Right cardiac atrium (tissue), 5 donors: Measurements from ENCODE around the gene CCDC57. TPM values are rescaled to one million over a fixed set of nuclear protein-coding genes. Genes with fewer than 3 reads are reported as not detected.

Source experiments
- ATAC-seq, 2 donors: fragments of 200-7000 bp; cut with Tn5 transposase; one replicate each; pipeline versions ENCODE4 v1.8.0 to v1.9.1; 2020; ENCODE audit warnings: moderate library complexity in 2 of 2, mild to moderate bottlenecking in 1 of 2
- DNase-seq, 3 donors: peaks; one replicate each; pipeline ENCODE4 v3.0.0-alpha.2; 2020
- H3K27ac ChIP-seq: one replicate; pipeline ENCODE4 v1.5.1; 2013; ENCODE audit warnings: mild to moderate bottlenecking, low read length, control low read depth, moderate library complexity
- H3K27me3 ChIP-seq: one replicate; pipeline ENCODE4 v1.6.1; 2013; ENCODE audit not compliant: control insufficient read depth, insufficient read depth
- H3K4me1 ChIP-seq: one replicate; pipeline ENCODE4 v1.6.1; 2013; ENCODE audit warnings: low read length; ENCODE audit not compliant: control insufficient read depth, insufficient read depth
- H3K4me3 ChIP-seq: one replicate; pipeline ENCODE4 v1.5.1; 2013; ENCODE audit warnings: low read length, control low read depth
- H3K9me3 ChIP-seq: one replicate; pipeline ENCODE4 v1.6.1; 2013; ENCODE audit warnings: low read length; ENCODE audit not compliant: control insufficient read depth
- WGBS: extraction: QIAGEN DNeasy Blood & Tissue Kit; methylation state at CpG from one replicate; pipeline ENCODE4 v1.1.7; 2013; 5-methylcytosine and 5-hydroxymethylcytosine counted together
- intact Hi-C, 4 donors: fragments of 100-400 bp; cut with DNase I; formaldehyde crosslinking; loops; one replicate each; pipeline versions ENCODE4 v1.11.0 to v1.14.0; 2022 to 2023
- polyA plus RNA-seq: library from polyadenylated mRNA; stranded (reverse); fragments of 200-250 nt; gene quantifications from one replicate; pipeline ENCODE4 v1.2.3, GENCODE V29; 2013
- total RNA-seq, 4 donors: library from RNA; stranded (reverse); fragmentation: NEBNext Ultra II Directional; extraction: Animal tissue kit (Norgen Biotek cat#: 25700); gene quantifications; one replicate each; pipeline ENCODE4 v1.2.1, GENCODE V29; 2021
- donor health status: healthy with polysubstance abuse.
- donor health status: DM: no; HTN: yes; CAD: no.
- donor health status: DM: no; HTN: no; CAD: no.
- donor health status: DM: no; HTN: yes; CAD: no; lungs with severe emphysema.
- donor health status: DM: yes; HTN: yes; CAD: no.

Gene CCDC57
- total and polyA plus RNA-seq, 5 donors, result 12.1 to 17.3 (median 16.2) TPM

- no peaks in the 10 kb centered on the region for H3K27me3 ChIP-seq
These were observed 98.2 kb downstream of the CCDC57 start for GRCh38 chr17:82114447-82114846.

DNA sequence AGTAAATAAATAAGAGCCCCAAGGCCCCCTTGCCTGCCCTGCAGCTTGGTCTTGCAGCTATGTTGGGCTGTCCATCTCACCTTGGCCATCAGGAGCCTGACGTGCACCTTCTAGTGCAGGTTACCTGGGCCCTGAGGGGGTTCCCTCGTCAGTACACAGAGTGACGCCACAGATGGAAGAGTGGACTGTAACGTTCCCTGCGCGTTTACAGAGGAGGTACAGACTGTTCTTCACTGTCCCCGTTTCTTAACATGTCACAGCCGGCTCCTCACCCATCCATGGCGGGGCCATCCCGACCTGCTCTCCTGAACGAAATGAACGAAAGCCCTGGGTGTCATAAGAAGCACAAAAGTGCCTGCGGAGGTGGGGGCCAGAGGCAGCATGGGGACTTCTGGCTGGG is 98.7 kb downstream of the CCDC57 start:
- no peaks in the 10 kb centered on the region for H3K9me3 ChIP-seq
- ATAC-seq (no peak), DNase-seq (no peak)
- H3K4me1 ChIP-seq, result no peaks in the 10 kb centered on the region
- no peaks in the 10 kb centered on the region for H3K27me3 ChIP-seq
- 90% methylated on average over 13 of the region's 13 CpGs for WGBS
- H3K4me3 ChIP-seq, result no peak overlapping the region
- no peak overlapping the region for H3K27ac ChIP-seq
- intact Hi-C loops, result no loop called here

More at GRCh38 chr17:82114447-82114846, 98.2 kb downstream of the CCDC57 start:
- intact Hi-C loops, result no loop called here
- 94% methylated on average over 10 of the region's 10 CpGs for WGBS
- H3K4me1 ChIP-seq, result no peaks in the 10 kb centered on the region
- no peak for ATAC-seq
- no peak overlapping the region for H3K4me3 ChIP-seq
- H3K9me3 ChIP-seq, result no peaks in the 10 kb centered on the region
- peak in 1 of 3 donors; percentile 30 for DNase-seq
- no peak overlapping the region for H3K27ac ChIP-seq

DNA sequence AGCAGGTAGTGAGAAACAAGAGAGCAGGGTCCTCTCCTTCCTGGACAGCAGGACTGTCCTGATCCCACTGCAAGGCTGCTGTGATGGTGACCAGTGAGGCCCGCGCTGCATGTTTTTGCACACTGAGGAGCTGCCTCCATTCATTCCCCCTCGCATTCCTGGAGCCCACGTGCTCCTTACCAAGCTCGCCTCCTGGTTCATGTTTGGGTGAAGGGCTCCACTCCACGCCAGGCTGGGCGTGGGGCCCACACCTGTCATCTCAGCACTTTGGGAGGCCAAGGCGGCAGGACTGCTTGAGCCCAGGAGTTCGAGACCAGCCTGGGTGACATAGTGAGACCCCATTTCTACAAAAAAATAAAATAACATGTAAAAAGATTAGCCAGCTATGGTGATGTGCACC is 99.2 kb downstream of the CCDC57 start:
- no peak overlapping the region for H3K4me3 ChIP-seq
- DNase-seq (no peak), ATAC-seq (no peak)
- no peaks in the 10 kb centered on the region for H3K27me3 ChIP-seq
- intact Hi-C loops, result no loop called here
- H3K9me3 ChIP-seq, result no peaks in the 10 kb centered on the region
- no peaks in the 10 kb centered on the region for H3K4me1 ChIP-seq
- H3K27ac ChIP-seq, result no peak overlapping the region
- 93% methylated on average over 9 of the region's 9 CpGs for WGBS

GRCh38 chr17:82112914-82113311 is 99.7 kb downstream of the CCDC57 start:
- Histone ChIP-seq H3K9me3 (no peaks in the 10 kb centered on the region), H3K4me3 (no peak overlapping the region), H3K27ac (no peak overlapping the region), H3K27me3 (no peaks in the 10 kb centered on the region), H3K4me1 (no peaks in the 10 kb centered on the region)
- DNase-seq, result peak in 1 of 3 donors; percentile 8
- WGBS, result 85% methylated on average over 6 of the region's 6 CpGs
- ATAC-seq, result no peak
- intact Hi-C loops, result no loop called here

- 93% methylated on average over 18 of the region's 18 CpGs for WGBS
- ATAC-seq (no peak), DNase-seq (peak in 1 of 3 donors; percentile 18)
- Histone ChIP-seq H3K4me1 (no peaks in the 10 kb centered on the region), H3K9me3 (no peaks in the 10 kb centered on the region), H3K4me3 (no peak overlapping the region), H3K27me3 (no peaks in the 10 kb centered on the region), H3K27ac (no peak overlapping the region)
- intact Hi-C loops, result no loop called here
These were observed 100.3 kb downstream of the CCDC57 start for GRCh38 chr17:82112181-82112913.

- ATAC-seq (no peak), DNase-seq (no peak)
- 87% methylated on average over 3 of the region's 3 CpGs for WGBS
- H3K4me1 ChIP-seq, result no peaks in the 10 kb centered on the region
- H3K4me3 ChIP-seq, result no peak overlapping the region
- no peaks in the 10 kb centered on the region for H3K9me3 ChIP-seq
- no peaks in the 10 kb centered on the region for H3K27me3 ChIP-seq
- no peak overlapping the region for H3K27ac ChIP-seq
- intact Hi-C loops, result no loop called here
These were observed 102.3 kb downstream of the CCDC57 start for GRCh38 chr17:82110298-82110697.

- Histone ChIP-seq H3K4me1 (no peaks in the 10 kb centered on the region), H3K27ac (no peak overlapping the region), H3K27me3 (no peaks in the 10 kb centered on the region), H3K4me3 (no peak overlapping the region), H3K9me3 (no peaks in the 10 kb centered on the region)
- ATAC-seq (no peak), DNase-seq (peak in 2 of 3 donors; percentile 18 to 42)
- 89% methylated on average over 14 of the region's 14 CpGs for WGBS
- intact Hi-C loops, result no loop called here
These were observed 103.6 kb downstream of the CCDC57 start for GRCh38 chr17:82108961-82109475.

DNA sequence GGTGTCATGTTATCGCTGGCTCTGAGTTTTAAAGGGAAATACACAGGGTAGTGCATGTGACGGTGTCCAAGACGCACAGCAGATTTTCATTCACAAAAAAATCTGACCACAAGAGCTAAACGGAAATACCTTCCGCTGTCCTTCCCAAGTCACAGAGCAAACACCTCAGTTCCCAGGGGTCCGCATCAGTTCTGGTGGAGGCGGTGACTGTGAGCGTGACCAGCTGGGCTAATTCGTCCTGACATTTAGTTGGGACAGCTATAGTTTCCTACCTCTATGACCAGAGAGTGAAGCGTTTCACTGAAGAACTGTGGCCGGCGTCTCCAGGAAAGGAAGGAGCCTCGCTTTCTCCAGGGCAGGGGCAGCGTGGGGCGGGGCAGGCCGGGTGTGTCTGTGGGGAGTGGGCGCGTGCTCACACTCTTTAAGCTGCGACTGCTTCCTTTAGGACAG is 104.1 kb downstream of the CCDC57 start:
- H3K27ac ChIP-seq, result no peak overlapping the region
- ATAC-seq, result no peak
- WGBS, result 81% methylated on average over 19 of the region's 19 CpGs
- peak in 2 of 3 donors; percentile 10 to 36 for DNase-seq
- H3K9me3 ChIP-seq, result no peaks in the 10 kb centered on the region
- intact Hi-C loops, result no loop called here
- H3K4me1 ChIP-seq, result no peaks in the 10 kb centered on the region
- no peak overlapping the region for H3K4me3 ChIP-seq
- no peaks in the 10 kb centered on the region for H3K27me3 ChIP-seq

DNA sequence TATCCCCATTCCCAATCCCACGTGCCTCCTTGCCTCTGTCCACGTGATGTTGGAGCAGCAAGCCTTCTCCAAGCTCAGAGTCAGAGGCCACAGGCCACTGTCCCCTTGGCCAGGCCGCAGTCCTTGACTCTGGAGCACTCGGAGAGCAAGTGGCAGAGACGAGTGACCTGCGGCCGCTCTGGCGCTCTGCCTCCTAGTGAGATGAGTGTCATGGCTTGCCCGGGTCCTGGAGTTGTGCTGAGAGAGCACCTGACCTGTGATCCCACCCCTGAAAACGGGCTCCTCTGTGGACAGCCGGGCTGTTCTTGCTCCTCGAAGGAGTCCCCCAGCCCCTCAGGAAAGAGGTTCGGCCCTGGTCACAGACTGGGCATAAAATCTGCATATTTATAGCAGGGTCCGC is 104.6 kb downstream of the CCDC57 start:
- H3K4me3 ChIP-seq, result no peak overlapping the region
- H3K9me3 ChIP-seq, result no peaks in the 10 kb centered on the region
- H3K27me3 ChIP-seq, result no peaks in the 10 kb centered on the region
- no peak for ATAC-seq
- peak in 2 of 3 donors; percentile 57 for DNase-seq
- no peak overlapping the region for H3K27ac ChIP-seq
- WGBS, result 76% methylated on average over 14 of the region's 14 CpGs
- intact Hi-C loops, result no loop called here
- no peaks in the 10 kb centered on the region for H3K4me1 ChIP-seq

GRCh38 chr17:82107341-82107860 is 105.2 kb downstream of the CCDC57 start:
- 87% methylated on average over 24 of the region's 24 CpGs for WGBS
- Histone ChIP-seq H3K4me3 (no peak overlapping the region), H3K27ac (no peak overlapping the region), H3K9me3 (no peaks in the 10 kb centered on the region), H3K4me1 (no peaks in the 10 kb centered on the region), H3K27me3 (no peaks in the 10 kb centered on the region)
- intact Hi-C loops, result no loop called here
- ATAC-seq (no peak), DNase-seq (peak in 2 of 3 donors; percentile 51 to 70)

- ATAC-seq (peak; percentile 10 to 44), DNase-seq (peak; percentile 48 to 86 (median 80))
- Histone ChIP-seq H3K4me3 (no peak overlapping the region), H3K27ac (peak overlapping the region; percentile 37), H3K9me3 (no peaks in the 10 kb centered on the region), H3K27me3 (no peaks in the 10 kb centered on the region), H3K4me1 (no peaks in the 10 kb centered on the region)
- 43% methylated on average over 9 of the region's 9 CpGs for WGBS
- intact Hi-C loops, result no loop called here
These were observed 105.8 kb downstream of the CCDC57 start for GRCh38 chr17:82106688-82107305.
